H1 (cell line): ENCODE results near the gene CUTA. TPM values are rescaled to one million over a fixed set of nuclear protein-coding genes. Genes with fewer than 3 reads are reported as not detected.

Experiments used
- CTCF ChIA-PET: fragments of 300-600 bp; sonication (Branson Sonifier 250); formaldehyde crosslinking; loops from one replicate; lab custom pipeline; 2021; ENCODE audit not compliant: partially characterized antibody; lab: Charles Lee
- POLR2A ChIA-PET: fragments of 300-600 bp; sonication (Branson Sonifier 250); formaldehyde crosslinking; loops from one replicate; lab custom pipeline; 2021; ENCODE audit warnings: inconsistent platforms; ENCODE audit not compliant: partially characterized antibody; lab: Charles Lee
- DNase-seq, 2 experiments: peaks; one replicate each; pipeline versions ENCODE4 v3.0.0 to v3.0.0-alpha.2; 2010 to 2022; ENCODE audit warnings: low spot score in 2 of 2, low read depth in 1 of 2, mixed read lengths in 1 of 2
- FAIRE-seq: peaks from 2 replicates; lab custom pipeline; 2011; peaks lifted over from hg19 to GRCh38; lab: Jason Lieb, UNC
- H2AFZ ChIP-seq: 2 replicates; pipeline ENCODE4 v1.8.1; 2012; ENCODE audit warnings: low read length, inconsistent platforms
- H2AK5ac ChIP-seq: 2 replicates; pipeline ENCODE4 v1.6.1; 2013; ENCODE audit warnings: low read depth, low read length
- H2BK120ac ChIP-seq: replicated peaks from 2 replicates; pipeline ENCODE3; 2013; ENCODE audit warnings: low read depth, low read length, inconsistent platforms
- H2BK12ac ChIP-seq: 2 replicates; pipeline ENCODE4 v1.6.1; 2013; ENCODE audit warnings: low read depth, low read length
- H2BK15ac ChIP-seq: 2 replicates; pipeline ENCODE4 v1.6.1; 2013; ENCODE audit warnings: low read length
- H2BK20ac ChIP-seq: 2 replicates; pipeline ENCODE4 v1.6.1; 2013; ENCODE audit warnings: low read length
- H2BK5ac ChIP-seq: 2 replicates; pipeline ENCODE4 v1.6.1; 2013; ENCODE audit warnings: low read depth, low read length
- H3K14ac ChIP-seq: 2 replicates; pipeline ENCODE4 v1.6.1; 2013; ENCODE audit warnings: inconsistent platforms; ENCODE audit not compliant: insufficient read length
- H3K18ac ChIP-seq: 2 replicates; pipeline ENCODE4 v1.6.1; 2013; ENCODE audit warnings: low read length; ENCODE audit errors: extremely low read depth
- H3K23ac ChIP-seq: 2 replicates; pipeline ENCODE4 v1.6.1; 2013; ENCODE audit warnings: inconsistent platforms; ENCODE audit not compliant: insufficient read length
- H3K23me2 ChIP-seq: 2 replicates; pipeline ENCODE4 v1.6.1; 2013; ENCODE audit warnings: low read depth, low read length
- H3K27ac ChIP-seq: 2 replicates; pipeline ENCODE4 v1.6.1; 2011; ENCODE audit warnings: low read depth, low read length, inconsistent platforms
- H3K27me3 ChIP-seq, 4 experiments: replicated peaks in 1 of 4; 1 replicate in 1 of 4; 2 replicates in 3 of 4; pipeline versions ENCODE4 v1.6.1 to v1.8.1; 2011 to 2013; ENCODE audit warnings: low read length in 3 of 4, mild to moderate bottlenecking in 3 of 4, inconsistent platforms in 2 of 4, mixed read lengths in 2 of 4, moderate library complexity in 1 of 4; ENCODE audit not compliant: control insufficient read depth in 3 of 4, insufficient read depth in 3 of 4; ENCODE audit errors: extremely low read depth in 1 of 4
- H3K36me3 ChIP-seq, 4 experiments: 2 replicates each; pipeline versions ENCODE4 v1.6.1 to v1.8.1; 2011 to 2013; ENCODE audit warnings: mild to moderate bottlenecking in 4 of 4, low read length in 3 of 4, moderate library complexity in 2 of 4, control low read depth in 1 of 4, inconsistent platforms in 1 of 4; ENCODE audit not compliant: insufficient read depth in 4 of 4, control insufficient read depth in 2 of 4
- H3K4ac ChIP-seq: replicated peaks from 2 replicates; pipeline ENCODE3; 2013; ENCODE audit warnings: low read length, low read depth, mixed read lengths, inconsistent platforms; ENCODE audit not compliant: insufficient read length
- H3K4me1 ChIP-seq, 4 experiments: replicated peaks in 1 of 4; 1 replicate in 1 of 4; 2 replicates in 3 of 4; pipeline versions ENCODE4 v1.6.1 to v1.8.1; 2011 to 2013; ENCODE audit warnings: low read length in 3 of 4, inconsistent platforms in 2 of 4, mixed read lengths in 1 of 4; ENCODE audit not compliant: insufficient read depth in 4 of 4, control insufficient read depth in 3 of 4
- H3K4me2 ChIP-seq, 2 experiments: 2 replicates each; pipeline versions ENCODE4 v1.6.1 to v1.8.1; 2011 to 2013; ENCODE audit warnings: low read depth in 2 of 2, low read length in 2 of 2, control low read depth in 1 of 2, inconsistent platforms in 1 of 2, mild to moderate bottlenecking in 1 of 2; ENCODE audit not compliant: insufficient read depth in 1 of 2
- H3K4me3 ChIP-seq, 4 experiments: fragments of 200-600, 300-600 bp in 1 of 4; sonication (generic), shearing (Covaris generic), sonication (Bioruptor Twin) in 1 of 4; 2 replicates each; pipeline versions ENCODE4 v1.5.1 to v1.8.1; 2011 to 2016; ENCODE audit warnings: low read length in 4 of 4, low read depth in 3 of 4, control low read depth in 2 of 4, inconsistent platforms in 2 of 4, mild to moderate bottlenecking in 2 of 4, mixed read lengths in 1 of 4, moderate library complexity in 1 of 4; ENCODE audit not compliant: insufficient read depth in 2 of 4; ENCODE audit errors: extremely low read depth in 1 of 4
- H3K56ac ChIP-seq: replicated peaks from 2 replicates; pipeline ENCODE3; 2013; ENCODE audit warnings: low read depth, mild to moderate bottlenecking, mixed read lengths, low read length, inconsistent platforms; ENCODE audit not compliant: insufficient read length
- H3K79me1 ChIP-seq: 2 replicates; pipeline ENCODE4 v1.6.1; 2013; ENCODE audit warnings: low read depth, low read length, control low read depth
- H3K79me2 ChIP-seq, 2 experiments: 2 replicates each; pipeline versions ENCODE4 v1.6.1 to v1.8.1; 2012 to 2013; ENCODE audit warnings: low read length in 2 of 2, mild to moderate bottlenecking in 2 of 2, inconsistent platforms in 1 of 2; ENCODE audit not compliant: insufficient read depth in 2 of 2, control insufficient read depth in 1 of 2
- H3K9ac ChIP-seq, 4 experiments: replicated peaks in 1 of 4; 1 replicate in 1 of 4; 2 replicates in 3 of 4; pipeline versions ENCODE4 v1.6.1 to v1.8.1; 2011 to 2013; ENCODE audit warnings: low read depth in 3 of 4, low read length in 3 of 4, control low read depth in 2 of 4, mild to moderate bottlenecking in 2 of 4, moderate library complexity in 2 of 4, inconsistent platforms in 1 of 4; ENCODE audit errors: extremely low read depth in 1 of 4
- H3K9me3 ChIP-seq, 2 experiments: 2 replicates each; pipeline versions ENCODE4 v1.6.1 to v1.8.1; 2012 to 2013; ENCODE audit warnings: mild to moderate bottlenecking in 2 of 2, moderate library complexity in 2 of 2, control low read depth in 1 of 2, inconsistent platforms in 1 of 2, low read depth in 1 of 2, low read length in 1 of 2, mixed read lengths in 1 of 2; ENCODE audit not compliant: insufficient read depth in 2 of 2
- H4K20me1 ChIP-seq, 2 experiments: replicated peaks in 1 of 2; 2 replicates each; pipeline versions ENCODE3 to v1.8.1; 2011 to 2013; ENCODE audit warnings: inconsistent platforms in 2 of 2, low read length in 2 of 2, mild to moderate bottlenecking in 1 of 2; ENCODE audit not compliant: insufficient read depth in 2 of 2, control insufficient read depth in 1 of 2
- H4K5ac ChIP-seq: 2 replicates; pipeline ENCODE4 v1.6.1; 2013; ENCODE audit warnings: low read length, low read depth, mixed read lengths, inconsistent platforms; ENCODE audit not compliant: insufficient read length
- H4K8ac ChIP-seq: 2 replicates; pipeline ENCODE4 v1.8.0; 2013; ENCODE audit warnings: mild to moderate bottlenecking, moderate library complexity, low read length, inconsistent platforms; ENCODE audit not compliant: insufficient read depth; ENCODE audit errors: extremely low read depth
- H4K91ac ChIP-seq: replicated peaks from 2 replicates; pipeline ENCODE3; 2013; ENCODE audit warnings: low read length, mixed read lengths, inconsistent platforms; ENCODE audit not compliant: insufficient read length
- HDAC6 ChIP-seq: IDR thresholded peaks from one replicate; pipeline ENCODE4 v1.7.1; 2012; ENCODE audit warnings: low read depth, mild to moderate bottlenecking, inconsistent platforms, low read length, moderate library complexity
- KDM1A ChIP-seq: fragments of 200-600, 300-600 bp; sonication (generic); IDR thresholded peaks from 2 replicates; pipeline ENCODE4 v1.7.1; 2016; ENCODE audit warnings: mild to moderate bottlenecking, low read length, borderline replicate concordance
- MAX ChIP-seq: IDR thresholded peaks from 2 replicates; pipeline ENCODE4 v1.6.1; 2012; ENCODE audit warnings: inconsistent platforms
- SP1 ChIP-seq: IDR thresholded peaks from 2 replicates; pipeline ENCODE4 v1.6.1; 2011; ENCODE audit warnings: low read depth, low read length
- TAF7 ChIP-seq: optimal IDR thresholded peaks from 2 replicates; pipeline ENCODE3; 2011; ENCODE audit warnings: low read depth, mild to moderate bottlenecking, inconsistent platforms, low read length, moderate library complexity, borderline replicate concordance
- TBP ChIP-seq: IDR thresholded peaks from 2 replicates; pipeline ENCODE4 v1.6.1; 2011; ENCODE audit warnings: low read depth, low read length, improper control_type of control experiment
- WGBS, 2 experiments: shearing (Covaris generic) in 1 of 2; methylation state at CpG; one replicate each; pipeline versions ENCODE4 v1.1.6 to v1.1.7; 2013 to 2015; ENCODE audit warnings: low lambda C conversion rate in 2 of 2, mixed read lengths in 2 of 2, inconsistent platforms in 1 of 2, low coverage in 1 of 2, missing lambda C conversion rate in 1 of 2; ENCODE audit not compliant: insufficient replicate concordance in 2 of 2, insufficient coverage in 1 of 2, insufficient read length in 1 of 2; ENCODE audit errors: extremely low coverage in 1 of 2, missing lambda C conversion rate in 1 of 2; 5-methylcytosine and 5-hydroxymethylcytosine counted together
- polyA plus RNA-seq, 7 experiments: library from polyadenylated mRNA; depleted of rRNA in 3 of 7; stranded (reverse) in 5 of 7; unstranded in 2 of 7; fragments of >200 nt in 5 of 7; fragments of 200-250 nt in 2 of 7; gene quantifications; 1 replicate in 5 of 7; 2 replicates in 1 of 7; 4 replicates in 1 of 7; pipeline versions ENCODE4 v1.2.1 to v1.2.3, GENCODE V29; 2011 to 2013; ENCODE audit warnings: missing spikeins in 2 of 7, mixed read lengths in 2 of 7
- total RNA-seq: library from RNA; stranded (reverse); fragmentation: NEBNext Ultra II Directional; extraction: Animal tissue kit (Norgen Biotek cat#: 25700); gene quantifications from 2 replicates; pipeline ENCODE4 v1.2.1, GENCODE V29; 2021

Gene CUTA
- total and polyA plus RNA-seq, 2 of the 8 experiments (the other 6 are each of a cell fraction or from before 2014, with no cell fraction given) = 297 to 460 TPM

- no peak for FAIRE-seq
- no peak overlapping the region; the same call in 1 of the 2 replicates for H3K27ac ChIP-seq
- POLR2A ChIA-PET = interaction anchor here (0.6 to 3.6 kb wide), 13 partner anchors 8 to 331 kb away, joined by 3 to 23 read pairs (median 5); partner anchors contain the start of genes CUTA, PHF1 and ZBTB9
These were observed 8.9 kb upstream of the CUTA start for GRCh38 chr6:33426590-33427511.

More at GRCh38 chr6:33426590-33427511, 8.9 kb upstream of the CUTA start:
- no peak overlapping the region for H3K18ac ChIP-seq
- peak overlapping the region; percentile 62; the same call in 1 of the 2 replicates for H2BK12ac ChIP-seq
- H3K4ac ChIP-seq = no peak overlapping the region
- H3K36me3 ChIP-seq = peaks cover 0 to 11% (median 8%) of the 10 kb centered on the region in 4 experiments; a peak in 5 of 8 replicates
- no peaks in the 10 kb centered on the region for H3K27me3 ChIP-seq
- no peak overlapping the region for H2AFZ ChIP-seq
- H3K14ac ChIP-seq = no peak overlapping the region
- no peak for DNase-seq
- peaks cover 26% of the 10 kb centered on the region for H3K23me2 ChIP-seq
- H3K4me2 ChIP-seq = peak overlapping the region; percentile 83 to 87
- CTCF ChIA-PET = interaction anchor here (1.0 to 4.4 kb wide), 11 partner anchors 11 to 179 kb away, joined by 3 to 37 read pairs (median 4); partner anchors contain the start of gene CUTA
- 22% methylated on average over 8 of the region's 12 CpGs; no CpG with 5 or more reads in 1 of the 2 experiments for WGBS, 2 experiments
- peak overlapping the region; percentile 47 to 77 (median 58); a peak in 7 of 8 replicates for H3K4me3 ChIP-seq
- H4K91ac ChIP-seq = peak overlapping the region; percentile 59
- peaks cover 13 to 67% of the 10 kb centered on the region in 2 experiments for H3K79me2 ChIP-seq
- H4K5ac ChIP-seq = no peak overlapping the region
- no peak overlapping the region for H2BK20ac ChIP-seq
- H2AK5ac ChIP-seq = peak overlapping the region; percentile 94
- no peak overlapping the region for H3K56ac ChIP-seq
- no peak overlapping the region for H3K9ac ChIP-seq
- 0 out of 2 replicates have a peak overlapping the region, but pooled peaks have one; percentile 30 for H2BK5ac ChIP-seq
- H3K79me1 ChIP-seq = peaks cover 14% of the 10 kb centered on the region
- H4K20me1 ChIP-seq = peaks cover 0 to 9% of the 10 kb centered on the region in 2 experiments
- no peaks in the 10 kb centered on the region for H3K9me3 ChIP-seq
- TF ChIP-seq TBP (no peak), KDM1A (no peak), SP1 (no peak), HDAC6 (no peak), MAX (no peak), TAF7 (no peak)
- H3K23ac ChIP-seq = no peak overlapping the region
- H3K4me1 ChIP-seq = peaks cover 11 to 43% (median 19%) of the 10 kb centered on the region in 4 experiments
- no peak overlapping the region for H4K8ac ChIP-seq
- peak overlapping the region; percentile 46; the same call in 1 of the 2 replicates for H2BK15ac ChIP-seq
- H2BK120ac ChIP-seq = no peak overlapping the region
